Testis (tissue), 3 donors: ENCODE data around the gene DAB1. TPM values are rescaled to one million over a fixed set of nuclear protein-coding genes. Genes with fewer than 3 reads are reported as not detected.

Experiments
- DNase-seq: peaks from one replicate; pipeline ENCODE4 v3.0.0-alpha.2; 2019
- H3K27ac ChIP-seq, 2 donors: fragments of 200-600 bp; sonication (generic); one replicate each; pipeline ENCODE4 v1.5.1; 2019
- H3K27me3 ChIP-seq: fragments of 200-600 bp; sonication (generic); one replicate; pipeline ENCODE4 v1.5.1; 2019
- H3K36me3 ChIP-seq: fragments of 200-600 bp; sonication (generic); one replicate; pipeline ENCODE4 v1.5.1; 2017; ENCODE audit warnings: low read depth; ENCODE audit errors: missing control alignments
- H3K4me1 ChIP-seq: fragments of 200-600 bp; sonication (generic); one replicate; pipeline ENCODE4 v1.5.1; 2019
- H3K4me3 ChIP-seq, 2 donors: fragments of 200-600 bp; sonication (generic); one replicate each; pipeline ENCODE4 v1.5.1; 2017 to 2019
- H3K9me3 ChIP-seq: fragments of 200-600 bp; sonication (generic); one replicate; pipeline ENCODE4 v1.5.1; 2017
- CTCF ChIP-seq, 3 experiments: fragments of 450-650 bp in 2 of 3; fragments of 200-600 bp in 1 of 3; sonication (generic) in 1 of 3; IDR thresholded peaks; one replicate each; pipeline ENCODE4 v1.5.1; 2016 to 2019; ENCODE audit warnings: antibody characterized with exemption in 3 of 3, mild to moderate bottlenecking in 2 of 3, moderate library complexity in 1 of 3
- POLR2A ChIP-seq: fragments of 450-650 bp; IDR thresholded peaks from one replicate; pipeline ENCODE4 v1.6.1; 2017; ENCODE audit warnings: antibody characterized with exemption, mild to moderate bottlenecking, moderate library complexity
- WGBS, 2 donors: methylation state at CpG; one replicate each; pipeline ENCODE4 v1.1.5; 2018; 5-methylcytosine and 5-hydroxymethylcytosine counted together
- intact Hi-C: fragments of 100-400 bp; cut with DNase I; formaldehyde crosslinking; loops from one replicate; pipeline ENCODE4 v1.15.1; 2023; ENCODE audit warnings: low total_unique reads
- polyA plus RNA-seq: library from polyadenylated mRNA; stranded (reverse); fragments of 350-450 nt; fragmentation: Illumina TruSeq; extraction: RNeasy Lipid Tissue Mini Kit (QIAGEN cat#74804); gene quantifications from one replicate; pipeline ENCODE4 v1.2.3, GENCODE V29; 2014; ENCODE audit warnings: low read depth, low replicate concordance; ENCODE audit not compliant: insufficient read depth
- total RNA-seq, 2 donors: library from RNA; depleted of rRNA; stranded (reverse); fragments of >200 nt; gene quantifications; one replicate each; pipeline ENCODE4 v1.2.3, GENCODE V29; 2016

The DAB1 gene
- total and polyA plus RNA-seq, 3 donors from 2014 or later: 0.79 to 1.7 (median 1.2) TPM

DNA sequence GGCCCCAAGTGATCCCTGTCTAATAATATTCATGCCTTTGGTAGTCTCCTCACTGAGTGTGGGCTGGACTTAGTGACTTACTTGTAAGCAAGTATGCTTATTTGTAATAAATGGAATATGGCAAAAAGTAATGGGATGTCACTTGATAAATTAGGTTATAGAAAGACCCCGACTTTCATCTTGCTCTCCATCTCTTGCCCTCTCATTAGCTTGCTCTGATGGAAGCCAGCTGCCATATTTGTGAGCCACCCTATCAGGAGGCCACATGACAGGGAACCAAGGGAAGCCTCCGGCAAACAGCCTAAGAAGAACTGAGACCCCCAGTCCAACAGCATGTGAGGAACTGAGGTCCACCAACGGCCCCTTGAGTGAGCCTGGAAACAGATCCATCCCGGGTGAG lies 107.0 kb downstream of the DAB1 start:
- no peak for TF ChIP-seq CTCF (IDR thresholded peaks at IDR 0.05)
- no peak for TF ChIP-seq POLR2A
- WGBS, 2 donors: 94% methylated on average over 4 of the region's 4 CpGs
- intact Hi-C loops: no loop called here

DNA sequence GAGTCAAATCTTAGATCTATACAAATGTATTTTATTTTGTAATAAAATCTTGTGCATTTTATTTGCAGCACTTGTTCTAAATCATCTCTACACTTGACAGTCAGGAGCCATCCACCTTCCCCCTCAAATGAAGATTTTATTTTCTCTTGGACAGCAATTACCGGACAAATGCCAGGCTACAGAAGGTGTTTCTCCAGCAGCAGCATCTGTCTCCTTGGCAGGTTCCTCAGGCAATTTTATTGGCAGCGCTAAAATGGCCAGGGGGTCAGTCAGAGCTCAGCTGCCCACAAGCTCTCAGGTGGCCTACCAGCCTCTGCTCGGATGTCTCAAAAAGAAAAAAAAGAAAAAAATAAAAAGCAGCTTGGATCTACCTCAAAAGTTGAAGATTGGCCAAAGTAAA lies 107.6 kb downstream of the DAB1 start:
- TF ChIP-seq POLR2A (no peak), CTCF (IDR thresholded peaks at IDR 0.05) (no peak)
- Histone ChIP-seq H3K36me3 (no peaks in the 10 kb centered on the region), H3K27me3 (no peaks in the 10 kb centered on the region), H3K4me3 (no peak overlapping the region), H3K27ac (no peak overlapping the region), H3K4me1 (no peaks in the 10 kb centered on the region), H3K9me3 (no peaks in the 10 kb centered on the region)
- intact Hi-C loops: no loop called here
- WGBS, 2 donors: 91 to 93% methylated on average over 3 of the region's 3 CpGs
- no peak for DNase-seq

More for the DNA sequence above, 107.0 kb downstream of the DAB1 start:
- DNase-seq: no peak
- H3K9me3 ChIP-seq: no peaks in the 10 kb centered on the region
- no peaks in the 10 kb centered on the region for H3K27me3 ChIP-seq
- no peaks in the 10 kb centered on the region for H3K4me1 ChIP-seq
- no peak overlapping the region for H3K27ac ChIP-seq
- no peaks in the 10 kb centered on the region for H3K36me3 ChIP-seq
- H3K4me3 ChIP-seq: no peak overlapping the region

DNA sequence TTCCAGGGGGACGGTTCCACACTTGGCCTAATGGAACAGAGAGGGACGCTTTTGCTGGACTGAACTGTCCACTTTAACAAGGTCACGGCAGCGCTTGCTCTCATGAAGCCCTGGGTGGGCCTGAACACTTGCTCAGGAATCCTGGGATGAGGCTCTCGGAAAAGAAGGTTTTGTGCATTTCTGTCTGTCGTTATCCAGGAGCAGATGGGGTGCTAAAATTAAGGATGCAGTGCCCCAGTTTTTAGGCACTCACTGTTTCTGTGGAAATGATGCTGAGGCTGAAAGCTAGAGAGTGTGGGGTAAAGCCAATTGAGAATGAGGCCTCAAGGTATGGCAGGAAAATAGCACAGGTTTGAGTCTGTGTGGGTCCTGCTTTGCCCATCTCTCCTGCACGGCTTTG lies 111.0 kb downstream of the DAB1 start:
- 90 to 95% methylated on average over 7 of the region's 7 CpGs for WGBS, 2 donors
- Histone ChIP-seq H3K9me3 (no peaks in the 10 kb centered on the region), H3K4me3 (no peak overlapping the region), H3K36me3 (no peaks in the 10 kb centered on the region), H3K4me1 (no peaks in the 10 kb centered on the region), H3K27ac (no peak overlapping the region), H3K27me3 (no peaks in the 10 kb centered on the region)
- no peak for DNase-seq
- intact Hi-C loops: no loop called here
- TF ChIP-seq CTCF (IDR thresholded peaks at IDR 0.05) (no peak), POLR2A (no peak)

DNA sequence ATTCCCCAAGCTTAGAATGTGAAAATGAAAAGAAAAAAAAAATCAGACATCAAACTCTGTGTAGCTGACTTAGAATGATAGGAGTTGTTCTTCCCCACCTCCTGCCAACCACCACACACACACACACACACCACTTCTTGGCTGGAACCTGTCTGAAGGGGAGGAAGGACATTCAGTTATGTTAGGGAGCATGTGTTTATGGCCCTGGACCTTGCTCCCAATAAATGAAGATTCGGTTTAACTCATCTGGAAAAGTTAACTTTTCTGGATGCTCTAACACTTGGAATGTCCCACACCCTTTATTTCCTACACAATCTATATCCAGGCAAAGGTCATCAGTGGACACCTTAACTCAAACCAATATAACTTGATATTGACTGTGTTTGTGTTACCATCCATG lies 112.4 kb downstream of the DAB1 start:
- TF ChIP-seq CTCF (IDR thresholded peaks at IDR 0.05) (no peak), POLR2A (no peak)
- no peaks in the 10 kb centered on the region for H3K36me3 ChIP-seq
- H3K27ac ChIP-seq: no peak overlapping the region
- DNase-seq: no peak
- no peaks in the 10 kb centered on the region for H3K27me3 ChIP-seq
- 76 to 81% methylated on average over 1 of the region's 1 CpG for WGBS, 2 donors
- no peaks in the 10 kb centered on the region for H3K9me3 ChIP-seq
- intact Hi-C loops: no loop called here
- no peaks in the 10 kb centered on the region for H3K4me1 ChIP-seq
- H3K4me3 ChIP-seq: no peak overlapping the region

GRCh38 chr1:57311006-57311405 lies 112.9 kb downstream of the DAB1 start:
- TF ChIP-seq POLR2A: no peak
- TF ChIP-seq CTCF (IDR thresholded peaks at IDR 0.05): no peak
- Histone ChIP-seq H3K27ac (no peak overlapping the region), H3K4me3 (no peak overlapping the region), H3K27me3 (no peaks in the 10 kb centered on the region), H3K4me1 (no peaks in the 10 kb centered on the region), H3K36me3 (no peaks in the 10 kb centered on the region), H3K9me3 (no peaks in the 10 kb centered on the region)
- DNase-seq: no peak
- WGBS, 2 donors: 77 to 82% methylated on average over 5 of the region's 5 CpGs
- intact Hi-C loops: no loop called here
